GM12878 (cell line): ENCODE measurements around the gene ACYP2. TPM values are rescaled to one million over a fixed set of nuclear protein-coding genes. Genes with fewer than 3 reads are reported as not detected.

Experiments
- ATAC-seq: fragments of 200-7000 bp; cut with Tn5 transposase; 3 replicates; pipeline ENCODE4 v1.9.1; 2020; ENCODE audit warnings: mild to moderate bottlenecking, moderate library complexity
- BruUV-seq: library from RNA; stranded (reverse); fragments of 400-500 nt; replicated peaks from 2 replicates; lab custom pipeline; 2021; lab: Mats Ljungman, UMichigan
- CTCF ChIA-PET: fragments of 300-600 bp; sonication (Branson Sonifier 250); formaldehyde crosslinking; extraction: SDS; loops from one replicate; lab custom pipeline; 2021; ENCODE audit warnings: inconsistent platforms; lab: Yijun Ruan, JAX
- POLR2A ChIA-PET: fragments of 350-600 bp; formaldehyde crosslinking; extraction: SDS; loops from one replicate; lab custom pipeline; 2021; ENCODE audit warnings: inconsistent platforms; lab: Charles Lee
- RAD21 ChIA-PET: fragments of 300-600 bp; sonication (Branson Sonifier 250); formaldehyde crosslinking; loops from one replicate; lab custom pipeline; 2023; ENCODE audit warnings: antibody characterized with exemption; ENCODE audit not compliant: unreplicated experiment; lab: Charles Lee
- SMC1A ChIA-PET: fragments of 300-600 bp; sonication (Branson Sonifier 250); formaldehyde crosslinking; loops from one replicate; lab custom pipeline; 2023; ENCODE audit not compliant: unreplicated experiment, uncharacterized antibody; lab: Charles Lee
- DNase-seq: peaks from one replicate; pipeline ENCODE4 v3.0.0-alpha.2; 2011; ENCODE audit warnings: low read depth, low spot score
- FAIRE-seq: peaks from 3 replicates; lab custom pipeline; 2011; peaks lifted over from hg19 to GRCh38; lab: Jason Lieb, UNC
- H2AFZ ChIP-seq: 2 replicates; pipeline ENCODE4 v1.6.0; 2011; ENCODE audit warnings: low read depth, low read length, control low read depth; ENCODE audit not compliant: control insufficient read depth
- H3K27ac ChIP-seq: 2 replicates; pipeline ENCODE4 v1.5.1; 2011; ENCODE audit warnings: control low read depth; ENCODE audit not compliant: control insufficient read depth, insufficient read depth
- H3K27me3 ChIP-seq, 2 experiments: replicated peaks in 1 of 2; 2 replicates each; pipeline versions ENCODE4 v1.6.0 to v1.6.1; 2011; ENCODE audit warnings: low read length in 1 of 2; ENCODE audit not compliant: control insufficient read depth in 2 of 2, insufficient read depth in 2 of 2
- H3K36me3 ChIP-seq, 2 experiments: 2 replicates each; pipeline ENCODE4 v1.5.1; 2011; ENCODE audit warnings: low read length in 1 of 2; ENCODE audit not compliant: control insufficient read depth in 2 of 2, insufficient read depth in 2 of 2
- H3K4me1 ChIP-seq: 2 replicates; pipeline ENCODE4 v1.6.1; 2011; ENCODE audit warnings: mild to moderate bottlenecking, low read length, moderate library complexity, mixed read lengths; ENCODE audit not compliant: control insufficient read depth, insufficient read depth
- H3K4me2 ChIP-seq: 2 replicates; pipeline ENCODE4 v1.6.0; 2011; ENCODE audit warnings: control low read depth; ENCODE audit not compliant: control insufficient read depth, insufficient read depth
- H3K4me3 ChIP-seq: fragments of 200-600 bp; sonication (generic); 2 replicates; pipeline ENCODE4 v1.5.1; 2016
- H3K79me2 ChIP-seq: 2 replicates; pipeline ENCODE4 v1.6.0; 2011; ENCODE audit warnings: low read length; ENCODE audit not compliant: control insufficient read depth, insufficient read depth
- H3K9ac ChIP-seq: 2 replicates; pipeline ENCODE4 v1.8.0; 2011; ENCODE audit warnings: low read length, control low read depth, mixed read lengths; ENCODE audit not compliant: control insufficient read depth, insufficient read depth
- H3K9me3 ChIP-seq: replicated peaks from 3 replicates; pipeline ENCODE4 v1.5.1; 2011; ENCODE audit warnings: mild to moderate bottlenecking, low read length; ENCODE audit not compliant: control insufficient read depth, insufficient read depth
- H4K20me1 ChIP-seq: 2 replicates; pipeline ENCODE4 v1.6.0; 2011; ENCODE audit not compliant: control insufficient read depth, insufficient read depth
- CBX3 ChIP-seq: fragments of 200-600 bp; sonication (generic); IDR thresholded peaks from 2 replicates; pipeline ENCODE4 v1.6.1; 2016; ENCODE audit warnings: low read depth, borderline replicate concordance
- GABPA ChIP-seq: IDR thresholded peaks from 2 replicates; pipeline ENCODE4 v1.6.1; 2014; ENCODE audit warnings: antibody characterized with exemption, low read depth, mild to moderate bottlenecking, inconsistent platforms
- KDM1A ChIP-seq: fragments of 200-600 bp; sonication (generic); IDR thresholded peaks from 2 replicates; pipeline ENCODE4 v1.6.1; 2016; ENCODE audit warnings: borderline replicate concordance
- MYC ChIP-seq: IDR thresholded peaks from 2 replicates; pipeline ENCODE4 v1.6.1; 2011; ENCODE audit warnings: mild to moderate bottlenecking, low read length, moderate library complexity, inconsistent platforms; ENCODE audit not compliant: insufficient read depth, insufficient replicate concordance, insufficient read length, severe bottlenecking
- SIX5 ChIP-seq: IDR thresholded peaks from 2 replicates; pipeline ENCODE4 v1.6.1; 2011; ENCODE audit warnings: mild to moderate bottlenecking, low read depth, low read length, moderate library complexity; ENCODE audit not compliant: severe bottlenecking
- ZNF687 ChIP-seq: fragments of 450-650 bp; IDR thresholded peaks from 2 replicates; pipeline ENCODE4 v1.6.1; 2017; ENCODE audit warnings: mild to moderate bottlenecking, moderate library complexity
- ZZZ3 ChIP-seq: IDR thresholded peaks from 2 replicates; pipeline ENCODE4 v1.6.1; 2011; ENCODE audit warnings: low read depth; ENCODE audit not compliant: control insufficient read depth, insufficient read length
- WGBS: methylation state at CpG from one replicate; pipeline ENCODE4 v1.1.6; 2016; ENCODE audit warnings: low lambda C conversion rate; ENCODE audit not compliant: insufficient replicate concordance, insufficient coverage; ENCODE audit errors: missing lambda C conversion rate; 5-methylcytosine and 5-hydroxymethylcytosine counted together
- in situ Hi-C: fragments of 300-500 bp; cut with MboI; formaldehyde crosslinking; loops from 9 replicates; pipeline ENCODE4 v1.14.3; 2018; ENCODE audit warnings: mixed read lengths
- intact Hi-C: fragments of 100-400 bp; cut with micrococcal nuclease; formaldehyde crosslinking; loops from one replicate; pipeline ENCODE4 v1.14.2; 2022; ENCODE audit not compliant: unreplicated experiment
- polyA plus RNA-seq, 11 experiments: library from polyadenylated mRNA; depleted of rRNA in 4 of 11; unstranded in 6 of 11; stranded (reverse) in 5 of 11; fragments of >200 nt; fragmentation: Nextera tagmentation in 4 of 11; fragmentation: Illumina TruSeq in 1 of 11; extraction: Ambion mirVana in 4 of 11; extraction: Trizol in 1 of 11; gene quantifications; 1 replicate in 1 of 11; 2 replicates in 10 of 11; pipeline versions ENCODE4 v1.2.1 to v1.2.3, GENCODE V29; 2011 to 2016; ENCODE audit warnings: inconsistent platforms in 2 of 11, missing spikeins in 2 of 11, low read depth in 1 of 11
- total RNA-seq, 4 experiments: library from RNA; depleted of rRNA in 3 of 4; stranded (reverse); fragments of >200 nt in 3 of 4; fragmentation: Illumina TruSeq in 1 of 4; extraction: Trizol in 1 of 4; gene quantifications; 2 replicates each; pipeline versions ENCODE4 v1.2.1 to v1.2.3, GENCODE V29; 2013 to 2021
- TF ChIP-seq, protein P1 (sequence below): fragments of 450-650 bp; IDR thresholded peaks from 2 replicates; pipeline ENCODE4 v1.6.1; 2017; ENCODE audit warnings: mild to moderate bottlenecking, moderate library complexity

Gene ACYP2
- total and polyA plus RNA-seq, 10 of the 15 experiments (the other 5 are each of a cell fraction or from before 2014, with no cell fraction given), result 4.2 to 16.3 (median 9.0) TPM

DNA sequence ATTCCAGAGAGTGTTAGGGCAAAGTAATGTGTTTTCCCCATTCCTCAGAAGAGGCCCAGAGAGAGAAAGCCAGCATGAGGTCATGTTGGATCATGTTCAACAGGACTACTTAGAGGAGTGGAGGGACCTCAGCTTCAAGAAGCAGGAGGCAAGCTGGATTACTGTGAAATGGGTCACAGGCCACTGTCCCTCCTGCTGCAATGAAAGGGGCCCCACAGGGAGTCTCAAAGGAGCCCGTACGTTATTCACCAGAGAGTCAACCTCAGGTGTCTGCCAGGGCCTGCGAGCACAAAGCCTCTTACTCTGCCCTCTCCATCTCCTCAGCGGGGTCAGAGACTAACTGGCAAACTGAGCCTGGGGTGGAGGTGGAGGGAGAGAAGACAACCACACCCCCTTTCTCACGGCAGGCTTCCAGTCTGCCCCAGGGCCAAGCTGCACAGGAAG is 27.2 kb upstream of the ACYP2 start:
- ATAC-seq (no peak), FAIRE-seq (no peak), DNase-seq (no peak)
- POLR2A ChIA-PET, result no interaction called here
- Histone ChIP-seq H3K4me3 (no peak overlapping the region), H3K79me2 (no peaks in the 10 kb centered on the region), H2AFZ (no peak overlapping the region), H3K27ac (no peak overlapping the region), H3K9me3 (no peaks in the 10 kb centered on the region), H3K27me3 (no peaks in the 10 kb centered on the region), H3K9ac (no peak overlapping the region), H3K4me1 (peaks cover 12% of the 10 kb centered on the region), H4K20me1 (no peaks in the 10 kb centered on the region), H3K36me3 (no peaks in the 10 kb centered on the region), H3K4me2 (no peak overlapping the region)
- BruUV-seq, result no TSS peak
- RAD21 ChIA-PET, result no interaction called here
- WGBS, result 64% methylated on average over 4 of the region's 5 CpGs
- no peak for TF ChIP-seq KDM1A
- TF ChIP-seq CBX3, result no peak
- in situ Hi-C loops (no loop called here), intact Hi-C loops (no loop called here)
- CTCF ChIA-PET, result interaction anchor here (1.1 kb wide), 1 partner anchor 19 kb away, joined by 4 read pairs; no protein-coding TSS in a partner anchor
- SMC1A ChIA-PET, result interaction anchor here (1.2 to 1.4 kb wide), 2 partner anchors 11 to 31 kb away, joined by 3 read pairs; no protein-coding TSS in a partner anchor

DNA sequence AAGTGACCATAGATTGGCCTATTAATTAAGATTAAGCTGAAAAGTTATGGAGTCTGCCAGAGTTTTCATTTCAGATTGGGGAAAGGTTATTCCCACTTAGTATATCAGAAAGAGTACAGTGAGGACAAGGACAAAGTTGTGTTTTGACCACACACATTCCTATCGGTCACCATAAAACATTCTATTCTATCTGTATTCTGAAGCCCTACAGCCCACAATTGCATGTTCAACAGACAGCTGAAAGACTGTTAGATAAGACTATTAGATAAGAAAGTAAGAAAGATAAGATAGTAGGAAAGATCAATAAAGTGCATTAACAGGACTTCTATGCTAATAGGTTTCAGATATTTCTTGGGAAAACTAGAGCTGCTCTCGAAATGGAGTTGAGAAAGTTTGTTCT is 26.7 kb upstream of the ACYP2 start:
- ChIA-PET POLR2A (interaction anchor here (0.5 kb wide), 1 partner anchor 301 kb away, joined by 3 read pairs; no protein-coding TSS in a partner anchor), CTCF (interaction anchor here (1.1 kb wide), 1 partner anchor 18 kb away, joined by 4 read pairs; no protein-coding TSS in a partner anchor), SMC1A (interaction anchor here (0.7 to 1.4 kb wide), 3 partner anchors 10 to 33 kb away, joined by 3 read pairs; no protein-coding TSS in a partner anchor), RAD21 (no interaction called here)
- peaks cover 17% of the 10 kb centered on the region for H3K4me1 ChIP-seq
- WGBS, result 27% methylated on average over 2 of the region's 2 CpGs
- H3K27me3 ChIP-seq, result no peaks in the 10 kb centered on the region
- H3K36me3 ChIP-seq, result no peaks in the 10 kb centered on the region
- H2AFZ ChIP-seq, result no peak overlapping the region
- FAIRE-seq (no peak), DNase-seq (no peak), ATAC-seq (no peak)
- no peak overlapping the region for H3K27ac ChIP-seq
- H3K4me2 ChIP-seq, result no peak overlapping the region
- no peaks in the 10 kb centered on the region for H3K9me3 ChIP-seq
- no peak overlapping the region for H3K9ac ChIP-seq
- no peaks in the 10 kb centered on the region for H3K79me2 ChIP-seq
- H3K4me3 ChIP-seq, result no peak overlapping the region
- BruUV-seq, result no TSS peak
- H4K20me1 ChIP-seq, result no peaks in the 10 kb centered on the region
- in situ Hi-C loops, result no loop called here
- intact Hi-C loops, result no loop called here
- TF ChIP-seq SIX5, result no peak
- no peak for TF ChIP-seq ZNF687
- TF ChIP-seq ZZZ3, result no peak
- no peak for TF ChIP-seq GABPA
- TF ChIP-seq MYC, result no peak
- TF ChIP-seq, protein P1, sequence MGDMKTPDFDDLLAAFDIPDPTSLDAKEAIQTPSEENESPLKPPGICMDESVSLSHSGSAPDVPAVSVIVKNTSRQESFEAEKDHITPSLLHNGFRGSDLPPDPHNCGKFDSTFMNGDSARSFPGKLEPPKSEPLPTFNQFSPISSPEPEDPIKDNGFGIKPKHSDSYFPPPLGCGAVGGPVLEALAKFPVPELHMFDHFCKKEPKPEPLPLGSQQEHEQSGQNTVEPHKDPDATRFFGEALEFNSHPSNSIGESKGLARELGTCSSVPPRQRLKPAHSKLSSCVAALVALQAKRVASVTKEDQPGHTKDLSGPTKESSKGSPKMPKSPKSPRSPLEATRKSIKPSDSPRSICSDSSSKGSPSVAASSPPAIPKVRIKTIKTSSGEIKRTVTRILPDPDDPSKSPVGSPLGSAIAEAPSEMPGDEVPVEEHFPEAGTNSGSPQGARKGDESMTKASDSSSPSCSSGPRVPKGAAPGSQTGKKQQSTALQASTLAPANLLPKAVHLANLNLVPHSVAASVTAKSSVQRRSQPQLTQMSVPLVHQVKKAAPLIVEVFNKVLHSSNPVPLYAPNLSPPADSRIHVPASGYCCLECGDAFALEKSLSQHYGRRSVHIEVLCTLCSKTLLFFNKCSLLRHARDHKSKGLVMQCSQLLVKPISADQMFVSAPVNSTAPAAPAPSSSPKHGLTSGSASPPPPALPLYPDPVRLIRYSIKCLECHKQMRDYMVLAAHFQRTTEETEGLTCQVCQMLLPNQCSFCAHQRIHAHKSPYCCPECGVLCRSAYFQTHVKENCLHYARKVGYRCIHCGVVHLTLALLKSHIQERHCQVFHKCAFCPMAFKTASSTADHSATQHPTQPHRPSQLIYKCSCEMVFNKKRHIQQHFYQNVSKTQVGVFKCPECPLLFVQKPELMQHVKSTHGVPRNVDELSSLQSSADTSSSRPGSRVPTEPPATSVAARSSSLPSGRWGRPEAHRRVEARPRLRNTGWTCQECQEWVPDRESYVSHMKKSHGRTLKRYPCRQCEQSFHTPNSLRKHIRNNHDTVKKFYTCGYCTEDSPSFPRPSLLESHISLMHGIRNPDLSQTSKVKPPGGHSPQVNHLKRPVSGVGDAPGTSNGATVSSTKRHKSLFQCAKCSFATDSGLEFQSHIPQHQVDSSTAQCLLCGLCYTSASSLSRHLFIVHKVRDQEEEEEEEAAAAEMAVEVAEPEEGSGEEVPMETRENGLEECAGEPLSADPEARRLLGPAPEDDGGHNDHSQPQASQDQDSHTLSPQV, result no peak
